Lung (tissue), 12 donors: ENCODE measurements around the gene PCDHGC4. TPM values are rescaled to one million over a fixed set of nuclear protein-coding genes. Genes with fewer than 3 reads are reported as not detected.

Experiments
- ATAC-seq: fragments of 200-7000 bp; cut with Tn5 transposase; one replicate; pipeline ENCODE4 v1.9.1; 2020; ENCODE audit warnings: moderate number of reproducible peaks; ENCODE audit not compliant: insufficient read depth, low FRiP score
- DNase-seq, 3 donors: peaks; one replicate each; pipeline ENCODE4 v3.0.0-alpha.2; 2013 to 2017
- H3K27ac ChIP-seq, 2 donors: one replicate each; pipeline ENCODE4 v1.5.1; 2013; ENCODE audit warnings: mild to moderate bottlenecking in 2 of 2, moderate library complexity in 2 of 2, control low read depth in 1 of 2, inconsistent platforms in 1 of 2, low read depth in 1 of 2, low read length in 1 of 2
- H3K27me3 ChIP-seq, 3 donors: one replicate each; pipeline ENCODE4 v1.5.1; 2013; ENCODE audit warnings: low read length in 2 of 3; ENCODE audit not compliant: control insufficient read depth in 3 of 3, insufficient read depth in 3 of 3
- H3K36me3 ChIP-seq, 4 donors: one replicate each; pipeline ENCODE4 v1.5.1; 2013; ENCODE audit warnings: low read length in 4 of 4, mild to moderate bottlenecking in 1 of 4, moderate library complexity in 1 of 4; ENCODE audit not compliant: control insufficient read depth in 4 of 4, insufficient read depth in 4 of 4
- H3K4me1 ChIP-seq, 5 donors: one replicate each; pipeline ENCODE4 v1.5.1; 2013; ENCODE audit warnings: low read length in 5 of 5, mild to moderate bottlenecking in 2 of 5, moderate library complexity in 1 of 5; ENCODE audit not compliant: control insufficient read depth in 5 of 5, insufficient read depth in 5 of 5
- H3K4me3 ChIP-seq: one replicate; pipeline ENCODE4 v1.5.1; 2013; ENCODE audit warnings: mild to moderate bottlenecking, control low read depth, moderate library complexity
- H3K9ac ChIP-seq, 2 donors: one replicate each; pipeline ENCODE4 v1.5.1; 2013; ENCODE audit warnings: low read length in 2 of 2, control low read depth in 1 of 2; ENCODE audit not compliant: insufficient read depth in 1 of 2
- H3K9me3 ChIP-seq, 4 donors: one replicate each; pipeline ENCODE4 v1.5.1; 2013; ENCODE audit warnings: low read length in 3 of 4, mild to moderate bottlenecking in 1 of 4, moderate library complexity in 1 of 4; ENCODE audit not compliant: control insufficient read depth in 4 of 4, insufficient read depth in 3 of 4
- WGBS, 2 donors: extraction: QIAGEN DNeasy Blood & Tissue Kit; methylation state at CpG; one replicate each; pipeline ENCODE4 v1.1.7; 2013; 5-methylcytosine and 5-hydroxymethylcytosine counted together
- polyA plus RNA-seq, 2 donors: library from polyadenylated mRNA; stranded (reverse); fragments of 200-250 nt; gene quantifications; one replicate each; pipeline ENCODE4 v1.2.1, GENCODE V29; 2013
- total RNA-seq, 2 donors: library from RNA; depleted of rRNA in 1 of 2; stranded (reverse); fragments of >200 nt in 1 of 2; gene quantifications; one replicate each; pipeline ENCODE4 v1.2.1, GENCODE V29; 2014 to 2021
- TF ChIP-seq, protein P1 (sequence below): IDR thresholded peaks from 2 replicates; pipeline ENCODE4 v1.5.1; 2012; ENCODE audit warnings: mild to moderate bottlenecking; ENCODE audit errors: control extremely low read depth, extremely low read depth
- donor health status: control.
- donor health status: control.
- donor health status: Bipolar disorder and iron deficiency.
- donor health status: healthy.
- donor health status: DM: yes; HTN: yes; CAD: no.

Gene PCDHGC4
- total and polyA plus RNA-seq, 4 donors, result 0.08 to 8.7 (median 1.7) TPM

DNA sequence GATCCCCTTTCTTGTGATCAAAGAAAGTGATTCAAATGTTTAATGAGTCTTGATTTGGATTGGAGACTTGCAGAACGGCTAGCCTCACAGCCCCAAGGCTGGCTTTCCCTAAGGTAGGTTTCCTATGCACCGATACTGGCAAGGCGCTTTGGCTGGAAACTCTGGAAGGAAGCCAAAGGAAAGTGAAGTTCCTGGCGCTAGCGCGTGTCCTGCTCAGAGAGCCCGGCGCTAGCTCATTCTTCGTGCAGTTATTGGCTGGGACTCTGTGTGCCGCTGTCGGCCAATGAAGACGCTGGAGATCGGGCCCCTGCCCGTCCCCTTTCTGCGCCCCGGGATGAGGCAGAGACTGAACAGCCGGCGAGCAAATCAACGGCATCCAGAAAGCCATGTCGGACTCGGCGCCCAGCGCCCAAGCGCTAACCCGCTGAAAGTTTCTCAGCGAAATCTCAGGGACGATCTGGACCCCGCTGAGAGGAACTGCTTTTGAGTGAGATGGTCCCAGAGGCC lies 9.2 kb upstream of the PCDHGC4 start, which contains the start of gene PCDHGC3:
Gene PCDHGC3, plus strand, starts transcription at position 342 of the 507 bp plus-strand sequence. Its CDS starts 151 bp downstream, at position 493.
- WGBS, 2 donors, result 1% methylated on average over 28 of the region's 28 CpGs
- peaks cover 0 to 9% (median 5%) of the 10 kb centered on the region in 4 donors for H3K36me3 ChIP-seq
- ATAC-seq, result peak; percentile 97

GRCh38 chr5:141476132-141476911 lies 8.5 kb upstream of the PCDHGC4 start:
- DNase-seq (peak; percentile 89 to 94 (median 92)), ATAC-seq (peak; percentile 47)
- 1 to 2% methylated on average over 58 of the region's 58 CpGs for WGBS, 2 donors
- Histone ChIP-seq H3K36me3 (peaks cover 0 to 9% (median 5%) of the 10 kb centered on the region in 4 donors), H3K27ac (peak overlapping the region; percentile 79 to 87), H3K4me1 (peaks cover 0 to 56% (median 17%) of the 10 kb centered on the region in 5 donors), H3K4me3 (peak overlapping the region; percentile 61), H3K27me3 (peaks cover 0 to 13% (median 0%) of the 10 kb centered on the region in 3 donors), H3K9me3 (peaks cover 0 to 5% (median 0%) of the 10 kb centered on the region in 4 donors), H3K9ac (peak overlapping the region in 1 of 2 donors; percentile 99)
- TF ChIP-seq, protein P1, sequence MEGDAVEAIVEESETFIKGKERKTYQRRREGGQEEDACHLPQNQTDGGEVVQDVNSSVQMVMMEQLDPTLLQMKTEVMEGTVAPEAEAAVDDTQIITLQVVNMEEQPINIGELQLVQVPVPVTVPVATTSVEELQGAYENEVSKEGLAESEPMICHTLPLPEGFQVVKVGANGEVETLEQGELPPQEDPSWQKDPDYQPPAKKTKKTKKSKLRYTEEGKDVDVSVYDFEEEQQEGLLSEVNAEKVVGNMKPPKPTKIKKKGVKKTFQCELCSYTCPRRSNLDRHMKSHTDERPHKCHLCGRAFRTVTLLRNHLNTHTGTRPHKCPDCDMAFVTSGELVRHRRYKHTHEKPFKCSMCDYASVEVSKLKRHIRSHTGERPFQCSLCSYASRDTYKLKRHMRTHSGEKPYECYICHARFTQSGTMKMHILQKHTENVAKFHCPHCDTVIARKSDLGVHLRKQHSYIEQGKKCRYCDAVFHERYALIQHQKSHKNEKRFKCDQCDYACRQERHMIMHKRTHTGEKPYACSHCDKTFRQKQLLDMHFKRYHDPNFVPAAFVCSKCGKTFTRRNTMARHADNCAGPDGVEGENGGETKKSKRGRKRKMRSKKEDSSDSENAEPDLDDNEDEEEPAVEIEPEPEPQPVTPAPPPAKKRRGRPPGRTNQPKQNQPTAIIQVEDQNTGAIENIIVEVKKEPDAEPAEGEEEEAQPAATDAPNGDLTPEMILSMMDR, result no peak

More for the DNA sequence above, 9.2 kb upstream of the PCDHGC4 start, which contains the start of gene PCDHGC3:
- Histone ChIP-seq H3K9me3 (peaks cover 0 to 5% (median 0%) of the 10 kb centered on the region in 4 donors), H3K4me3 (peak within 1 kb of the TSS; percentile 61), H3K27ac (peak within 1 kb of the TSS; percentile 79 to 87), H3K4me1 (peaks cover 0 to 50% (median 16%) of the 10 kb centered on the region in 5 donors), H3K9ac (peak within 1 kb of the TSS in 1 of 2 donors; percentile 99), H3K27me3 (peaks cover 0 to 13% (median 0%) of the 10 kb centered on the region in 3 donors)
- TF ChIP-seq, protein P1, result peak; percentile 22
- DNase-seq, result peak; percentile 96 to 98 (median 97)

- ATAC-seq (no peak), DNase-seq (peak in 1 of 3 donors; percentile 41)
- peaks cover 0 to 5% (median 0%) of the 10 kb centered on the region in 4 donors for H3K9me3 ChIP-seq
- TF ChIP-seq, protein P1, result no peak
- H3K27ac ChIP-seq, result peak overlapping the region in 1 of 2 donors; percentile 87
- peak overlapping the region; percentile 61 for H3K4me3 ChIP-seq
- peaks cover 0 to 9% (median 5%) of the 10 kb centered on the region in 4 donors for H3K36me3 ChIP-seq
- H3K4me1 ChIP-seq, result peaks cover 0 to 57% (median 17%) of the 10 kb centered on the region in 5 donors
- 25 to 32% methylated on average over 24 of the region's 24 CpGs for WGBS, 2 donors
- H3K9ac ChIP-seq, result peak overlapping the region in 1 of 2 donors; percentile 99
- peaks cover 0 to 13% (median 0%) of the 10 kb centered on the region in 3 donors for H3K27me3 ChIP-seq
Observed at GRCh38 chr5:141477044-141477575, 7.7 kb upstream of the PCDHGC4 start.
